B cell (primary cell): ENCODE data around the gene KCND3. TPM values are rescaled to one million over a fixed set of nuclear protein-coding genes. Genes with fewer than 3 reads are reported as not detected.

Experiments used
- ATAC-seq: fragments of 200-7000 bp; cut with Tn5 transposase; one replicate; pipeline ENCODE4 v1.10.0; 2021; ENCODE audit warnings: low read depth, mild to moderate bottlenecking, moderate number of reproducible peaks, moderate library complexity
- CTCF ChIA-PET: fragments of 350-600 bp; sonication (Branson Sonifier 250); formaldehyde crosslinking; loops from one replicate; lab custom pipeline; 2021; ENCODE audit warnings: antibody characterized with exemption, inconsistent platforms; lab: Charles Lee
- POLR2A ChIA-PET: fragments of 350-600 bp; sonication (Branson Sonifier 250); formaldehyde crosslinking; loops from one replicate; lab custom pipeline; 2021; ENCODE audit warnings: antibody characterized with exemption; lab: Charles Lee
- DNase-seq: peaks from one replicate; pipeline ENCODE4 v3.0.0; 2013
- H2AFZ ChIP-seq: 2 replicates; pipeline ENCODE4 v1.6.1; 2012; ENCODE audit warnings: mild to moderate bottlenecking, low read depth, low read length; ENCODE audit not compliant: insufficient read depth, poor library complexity, severe bottlenecking
- H3K27ac ChIP-seq, 2 donors: 1 replicate in 1 of 2; 2 replicates in 1 of 2; pipeline ENCODE4 v1.5.1; 2012 to 2013; ENCODE audit warnings: low read length in 2 of 2, mild to moderate bottlenecking in 2 of 2, moderate library complexity in 1 of 2
- H3K27me3 ChIP-seq, 4 experiments: fragments of 200-600 bp in 1 of 4; sonication (generic) in 1 of 4; replicated peaks in 1 of 4; 1 replicate in 2 of 4; 2 replicates in 2 of 4; pipeline versions ENCODE4 v1.6.1 to v1.7.0; 2013 to 2016; ENCODE audit warnings: low read length in 3 of 4, mild to moderate bottlenecking in 2 of 4, mixed read lengths in 1 of 4, moderate library complexity in 1 of 4; ENCODE audit not compliant: insufficient read depth in 4 of 4, control insufficient read depth in 3 of 4; ENCODE audit errors: control extremely low read depth in 1 of 4
- H3K36me3 ChIP-seq, 2 experiments: replicated peaks in 1 of 2; 1 replicate in 1 of 2; 2 replicates in 1 of 2; pipeline versions ENCODE4 v1.6.1 to v1.7.1; 2013; ENCODE audit warnings: low read length in 1 of 2; ENCODE audit not compliant: insufficient read depth in 2 of 2, control insufficient read depth in 1 of 2; ENCODE audit errors: control extremely low read depth in 1 of 2, extremely low read depth in 1 of 2
- H3K4me1 ChIP-seq, 2 donors: fragments of 200-600 bp in 1 of 2; sonication (generic) in 1 of 2; 1 replicate in 1 of 2; 2 replicates in 1 of 2; pipeline versions ENCODE4 v1.5.1 to v1.6.1; 2013 to 2017; ENCODE audit warnings: low read length in 2 of 2; ENCODE audit not compliant: control insufficient read depth in 2 of 2, insufficient read depth in 2 of 2
- H3K4me2 ChIP-seq: replicated peaks from 2 replicates; pipeline ENCODE3; 2012; ENCODE audit warnings: mild to moderate bottlenecking, low read depth, low read length; ENCODE audit not compliant: poor library complexity, severe bottlenecking
- H3K4me3 ChIP-seq, 5 experiments: fragments of 200-600 bp in 1 of 5; sonication (generic) in 1 of 5; 1 replicate in 3 of 5; 2 replicates in 2 of 5; pipeline versions ENCODE4 v1.5.1 to v1.7.0; 2011 to 2016; ENCODE audit warnings: low read length in 4 of 5, mild to moderate bottlenecking in 4 of 5, low read depth in 2 of 5, control low read depth in 1 of 5, moderate library complexity in 1 of 5; ENCODE audit not compliant: insufficient read depth in 1 of 5; ENCODE audit errors: control extremely low read depth in 1 of 5, extremely low read depth in 1 of 5
- H3K79me2 ChIP-seq: fragments of 200-600 bp; sonication (generic); one replicate; pipeline ENCODE4 v1.6.0; 2016; ENCODE audit warnings: low read length; ENCODE audit not compliant: control insufficient read depth, insufficient read depth
- H3K9ac ChIP-seq: fragments of 200-600 bp; sonication (generic); 2 replicates; pipeline ENCODE4 v1.6.1; 2017; ENCODE audit warnings: mild to moderate bottlenecking, low read length, moderate library complexity
- H3K9me3 ChIP-seq, 3 donors: one replicate each; pipeline versions ENCODE4 v1.6.1 to v1.7.1; 2013; ENCODE audit warnings: low read length in 2 of 3; ENCODE audit not compliant: control insufficient read depth in 2 of 3, insufficient read depth in 1 of 3; ENCODE audit errors: control extremely low read depth in 1 of 3
- H4K20me1 ChIP-seq: 2 replicates; pipeline ENCODE4 v1.6.0; 2012; ENCODE audit warnings: mild to moderate bottlenecking, low read length; ENCODE audit not compliant: insufficient read depth, control insufficient read depth, poor library complexity, severe bottlenecking
- H3K27ac Mint-ChIP-seq: one replicate; pipeline ENCODE4 v1.8.0; 2021; ENCODE audit warnings: mixed read lengths
- H3K27me3 Mint-ChIP-seq: one replicate; pipeline ENCODE4 v1.8.0; 2021; ENCODE audit warnings: mixed read lengths
- H3K4me1 Mint-ChIP-seq: one replicate; pipeline ENCODE4 v1.8.0; 2021; ENCODE audit warnings: mixed read lengths
- H3K4me3 Mint-ChIP-seq: one replicate; pipeline ENCODE4 v1.8.0; 2021; ENCODE audit warnings: mixed read lengths
- H3K9me3 Mint-ChIP-seq: one replicate; pipeline ENCODE4 v1.8.0; 2022; ENCODE audit warnings: mixed read lengths; ENCODE audit not compliant: insufficient read depth
- EZH2 ChIP-seq: IDR thresholded peaks from 2 replicates; pipeline ENCODE4 v1.6.1; 2012; ENCODE audit warnings: borderline replicate concordance, low read depth, mild to moderate bottlenecking, moderate library complexity, low read length; ENCODE audit not compliant: insufficient read depth, poor library complexity, severe bottlenecking
- WGBS: methylation state at CpG from one replicate; pipeline ENCODE4 v1.1.5; 2013; ENCODE audit warnings: missing lambda C conversion rate; ENCODE audit not compliant: insufficient coverage; 5-methylcytosine and 5-hydroxymethylcytosine counted together
- intact Hi-C: fragments of 100-400 bp; cut with micrococcal nuclease; formaldehyde crosslinking; loops from one replicate; pipeline ENCODE4 v1.10.0; 2022
- polyA plus RNA-seq: library from polyadenylated mRNA; depleted of rRNA; stranded (reverse); fragments of >200 nt; gene quantifications from 2 replicates; pipeline ENCODE4 v1.2.3, GENCODE V29; 2012
- total RNA-seq, 2 donors: library from RNA; stranded (reverse); fragments of 120-200 nt in 1 of 2; gene quantifications; 1 replicate in 1 of 2; 2 replicates in 1 of 2; pipeline versions ENCODE4 v1.2.3 to v1.2.4, GENCODE V29; 2013 to 2022
- TF ChIP-seq, protein P1 (sequence below): fragments of 200-600 bp; IDR thresholded peaks from one replicate; pipeline ENCODE4 v1.8.0; 2022; ENCODE audit warnings: antibody characterized with exemption, mild to moderate bottlenecking

Gene KCND3
- total and polyA plus RNA-seq, 2 donors (not counting 1 experiment from before 2014, with no cell fraction given), result 0.07 TPM; not detected in 1

DNA sequence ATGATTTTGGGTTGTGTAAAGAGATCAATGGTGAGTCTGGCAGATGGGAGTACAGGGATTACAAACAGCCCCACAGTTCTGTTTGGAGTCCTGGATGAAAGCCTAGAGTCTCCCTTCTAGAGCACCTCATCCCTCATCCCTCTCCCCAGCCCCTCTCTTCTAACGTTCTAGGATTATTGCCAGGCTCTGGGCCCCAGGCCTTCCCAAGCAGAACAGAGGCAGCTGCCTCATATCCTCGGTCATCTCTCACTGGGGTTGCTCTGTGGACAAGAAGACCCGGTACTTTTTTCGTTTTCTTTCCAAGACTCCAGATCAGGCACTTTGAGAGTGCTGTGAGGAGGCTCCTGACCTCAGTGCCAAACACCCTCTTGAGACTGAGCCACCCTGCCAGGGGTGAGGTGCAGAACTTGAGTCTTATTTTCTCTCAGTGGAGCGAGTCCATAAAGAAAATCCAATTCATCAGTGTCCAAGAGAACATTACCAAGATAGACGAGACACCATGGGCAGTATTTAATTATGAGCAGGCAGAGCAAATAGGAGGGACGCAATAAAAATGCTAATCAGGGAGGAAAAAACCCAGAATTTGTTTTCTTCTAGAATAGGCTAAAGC is 17.1 kb upstream of the KCND3 start:
- no peaks in the 10 kb centered on the region for H3K4me1 Mint-ChIP-seq
- Histone ChIP-seq H4K20me1 (no peaks in the 10 kb centered on the region), H3K27ac (no peak overlapping the region), H3K36me3 (no peaks in the 10 kb centered on the region), H3K4me1 (no peaks in the 10 kb centered on the region), H3K4me3 (no peak overlapping the region), H3K9me3 (no peaks in the 10 kb centered on the region), H3K27me3 (peaks cover 0 to 3% (median 0%) of the 10 kb centered on the region in 4 experiments), H3K9ac (no peak overlapping the region), H3K4me2 (no peak overlapping the region), H2AFZ (no peak overlapping the region), H3K79me2 (no peaks in the 10 kb centered on the region)
- H3K9me3 Mint-ChIP-seq, result no peaks in the 10 kb centered on the region
- no peak overlapping the region for H3K4me3 Mint-ChIP-seq
- no peak for TF ChIP-seq EZH2
- TF ChIP-seq, protein P1, sequence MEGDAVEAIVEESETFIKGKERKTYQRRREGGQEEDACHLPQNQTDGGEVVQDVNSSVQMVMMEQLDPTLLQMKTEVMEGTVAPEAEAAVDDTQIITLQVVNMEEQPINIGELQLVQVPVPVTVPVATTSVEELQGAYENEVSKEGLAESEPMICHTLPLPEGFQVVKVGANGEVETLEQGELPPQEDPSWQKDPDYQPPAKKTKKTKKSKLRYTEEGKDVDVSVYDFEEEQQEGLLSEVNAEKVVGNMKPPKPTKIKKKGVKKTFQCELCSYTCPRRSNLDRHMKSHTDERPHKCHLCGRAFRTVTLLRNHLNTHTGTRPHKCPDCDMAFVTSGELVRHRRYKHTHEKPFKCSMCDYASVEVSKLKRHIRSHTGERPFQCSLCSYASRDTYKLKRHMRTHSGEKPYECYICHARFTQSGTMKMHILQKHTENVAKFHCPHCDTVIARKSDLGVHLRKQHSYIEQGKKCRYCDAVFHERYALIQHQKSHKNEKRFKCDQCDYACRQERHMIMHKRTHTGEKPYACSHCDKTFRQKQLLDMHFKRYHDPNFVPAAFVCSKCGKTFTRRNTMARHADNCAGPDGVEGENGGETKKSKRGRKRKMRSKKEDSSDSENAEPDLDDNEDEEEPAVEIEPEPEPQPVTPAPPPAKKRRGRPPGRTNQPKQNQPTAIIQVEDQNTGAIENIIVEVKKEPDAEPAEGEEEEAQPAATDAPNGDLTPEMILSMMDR, result no peak
- ATAC-seq (no peak), DNase-seq (no peak)
- H3K27ac Mint-ChIP-seq, result no peak overlapping the region
- ChIA-PET POLR2A (no interaction called here), CTCF (no interaction called here)
- intact Hi-C loops, result no loop called here
- peaks cover 28% of the 10 kb centered on the region for H3K27me3 Mint-ChIP-seq
- WGBS, result 94% methylated on average over 3 of the region's 7 CpGs

DNA sequence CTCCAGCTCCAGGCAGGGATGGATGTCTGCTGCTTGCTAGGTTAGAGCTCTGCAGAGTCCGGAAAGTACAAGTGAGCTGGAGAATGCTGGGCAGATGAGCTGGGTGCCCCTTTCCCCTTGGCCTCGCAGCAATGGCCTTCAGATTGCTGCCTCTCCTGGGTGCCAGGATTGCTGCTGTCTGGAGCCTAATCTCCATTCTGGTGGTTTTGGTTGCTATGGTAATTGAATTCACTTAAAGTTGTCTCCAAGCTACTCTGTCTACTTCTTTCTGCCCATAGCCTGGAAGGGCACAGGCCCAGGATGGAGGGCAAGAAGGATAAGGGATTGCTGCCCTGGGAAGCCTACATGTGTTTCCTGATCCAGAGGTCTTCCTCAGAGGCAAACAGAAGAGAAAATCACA is 14.6 kb upstream of the KCND3 start:
- Mint-ChIP-seq H3K27me3 (peaks cover 38% of the 10 kb centered on the region), H3K27ac (no peak overlapping the region), H3K9me3 (no peaks in the 10 kb centered on the region), H3K4me3 (no peak overlapping the region), H3K4me1 (no peaks in the 10 kb centered on the region)
- peaks cover 0 to 8% (median 4%) of the 10 kb centered on the region in 4 experiments for H3K27me3 ChIP-seq
- 100% methylated on average over 1 of the region's 2 CpGs for WGBS
- no peak overlapping the region for H3K4me3 ChIP-seq
- CTCF ChIA-PET, result no interaction called here
- no peak for TF ChIP-seq EZH2
- TF ChIP-seq, protein P1, result no peak
- intact Hi-C loops, result no loop called here
- no peak overlapping the region for H3K4me2 ChIP-seq
- H3K36me3 ChIP-seq, result no peaks in the 10 kb centered on the region
- ATAC-seq (no peak), DNase-seq (no peak)
- no peaks in the 10 kb centered on the region for H3K79me2 ChIP-seq
- H3K9me3 ChIP-seq, result no peaks in the 10 kb centered on the region
- H3K27ac ChIP-seq, result no peak overlapping the region
- H2AFZ ChIP-seq, result no peak overlapping the region
- H3K9ac ChIP-seq, result no peak overlapping the region
- H3K4me1 ChIP-seq, result no peaks in the 10 kb centered on the region
- POLR2A ChIA-PET, result no interaction called here
- H4K20me1 ChIP-seq, result no peaks in the 10 kb centered on the region
